COLO668 (cell line): Measurements from ENCODE around the gene ADIPOR2.

Experiments used
- DNase-seq: peaks from one replicate; lab custom pipeline; 2025; ENCODE audit not compliant: unreplicated experiment; lab: John Stamatoyannopoulos, UW

ADIPOR2 gene

DNA sequence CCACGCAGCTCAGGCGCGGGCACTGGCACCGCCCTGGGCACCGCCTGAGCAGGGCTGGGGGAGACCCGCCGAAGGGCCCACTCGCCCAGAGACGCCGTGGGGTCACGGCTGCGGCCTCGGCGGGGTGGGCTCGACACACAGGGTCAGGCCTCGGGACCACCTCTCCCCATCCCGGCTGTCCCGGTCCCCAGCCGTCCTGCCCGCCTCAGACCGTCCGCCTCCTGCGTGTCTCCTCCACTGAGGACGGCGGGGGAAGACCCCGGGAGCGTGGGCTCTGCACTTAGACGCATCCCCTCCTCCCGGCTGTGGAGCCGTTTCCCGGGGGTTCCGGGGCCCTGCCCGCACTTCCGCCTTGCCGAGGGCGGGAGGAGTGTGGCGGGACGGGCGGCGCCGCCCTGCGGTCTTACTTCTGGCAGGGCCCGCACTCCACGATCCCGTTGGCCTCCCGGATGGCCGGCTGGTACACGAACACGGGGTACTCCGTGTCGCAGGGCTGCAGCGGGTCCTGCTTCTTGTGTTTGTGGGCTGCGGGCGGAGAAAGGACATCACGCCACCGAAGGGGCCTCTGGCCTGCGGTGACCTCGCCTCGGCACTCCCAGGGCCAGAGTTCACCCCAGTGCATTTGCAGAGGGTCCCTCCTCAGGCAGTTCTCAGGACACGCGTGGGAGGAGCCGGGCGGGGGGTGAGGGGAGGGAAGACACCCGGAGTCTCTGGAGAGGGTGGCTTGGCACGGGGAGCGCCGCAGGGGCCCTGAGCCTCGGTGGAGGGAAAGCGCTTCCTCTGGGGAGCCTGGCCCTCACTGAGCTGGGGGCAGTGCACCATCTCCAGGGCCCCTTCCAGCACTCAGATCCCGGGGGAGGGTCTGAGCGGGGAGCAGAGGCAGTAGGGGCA lies 106.4 kb downstream of the ADIPOR2 start:
- DNase-seq = peak; percentile 63

- DNase-seq = no peak
These were observed 107.2 kb downstream of the ADIPOR2 start for GRCh38 chr12:1797991-1798640.

DNA sequence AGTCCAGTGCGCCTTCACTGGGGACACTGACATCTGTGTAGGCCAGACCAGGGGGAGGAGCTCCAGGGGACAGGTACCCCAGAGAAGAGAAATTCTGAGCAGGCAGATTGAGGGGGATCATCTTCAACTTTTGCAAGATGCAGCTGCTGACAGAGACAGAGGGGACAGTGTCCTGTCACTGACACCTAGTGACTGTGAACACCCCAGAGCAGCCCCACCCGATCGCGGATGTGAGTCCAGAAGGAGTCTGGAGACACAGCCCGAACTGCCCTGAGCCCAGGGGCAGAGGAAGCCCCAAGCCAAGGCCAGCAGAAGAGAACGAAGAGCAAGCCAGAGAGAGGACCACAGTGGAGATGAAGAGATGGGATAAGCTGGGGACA lies 107.8 kb downstream of the ADIPOR2 start:
- DNase-seq = no peak

GRCh38 chr12:1799051-1799881 lies 108.4 kb downstream of the ADIPOR2 start:
- no peak for DNase-seq

GRCh38 chr12:1799882-1800400 lies 109.1 kb downstream of the ADIPOR2 start:
- no peak for DNase-seq

DNA sequence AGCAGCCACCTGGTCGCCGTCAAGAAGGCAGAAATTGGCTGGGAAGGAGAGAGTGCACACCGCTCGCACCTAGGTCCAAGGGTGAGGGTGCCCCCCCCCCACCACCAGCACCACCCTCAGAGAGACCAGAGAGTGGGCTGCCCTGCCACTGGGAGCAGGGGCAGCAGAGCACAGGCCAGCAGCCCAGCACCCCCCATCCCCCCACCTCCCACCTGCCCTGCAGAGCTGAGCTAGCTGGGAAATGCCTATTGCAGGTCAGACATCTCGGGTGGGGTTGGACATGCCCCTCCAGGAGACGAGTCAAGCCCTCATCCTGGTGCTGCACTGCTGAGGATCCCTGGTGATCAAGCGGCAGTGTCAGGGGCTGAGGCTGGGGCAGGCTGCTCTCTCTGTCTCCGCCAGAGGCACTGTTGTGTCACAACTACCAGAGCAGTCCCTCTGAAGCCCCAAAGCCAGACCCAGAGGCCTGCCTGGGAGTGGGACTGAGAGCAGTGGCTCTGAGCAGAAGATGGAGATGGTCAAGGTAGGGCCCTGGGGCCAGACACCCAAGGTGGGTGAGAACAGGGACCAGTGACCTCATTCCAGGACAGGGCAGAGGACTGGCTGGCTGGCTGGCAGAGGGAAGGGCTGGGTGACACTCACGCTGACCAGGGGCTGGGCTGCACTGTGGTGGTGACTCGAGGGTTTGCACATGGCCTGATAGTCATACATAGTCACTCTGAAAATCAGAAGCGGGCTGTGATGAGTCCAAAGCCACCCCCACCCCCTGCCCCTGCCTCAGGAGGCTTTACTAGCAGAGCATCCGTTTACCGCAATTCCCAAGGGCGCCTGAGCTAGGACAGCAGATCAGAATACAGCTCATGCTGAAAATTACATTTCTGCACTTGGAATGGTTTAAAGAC lies 109.8 kb downstream of the ADIPOR2 start:
- peak; percentile 26 for DNase-seq

DNA sequence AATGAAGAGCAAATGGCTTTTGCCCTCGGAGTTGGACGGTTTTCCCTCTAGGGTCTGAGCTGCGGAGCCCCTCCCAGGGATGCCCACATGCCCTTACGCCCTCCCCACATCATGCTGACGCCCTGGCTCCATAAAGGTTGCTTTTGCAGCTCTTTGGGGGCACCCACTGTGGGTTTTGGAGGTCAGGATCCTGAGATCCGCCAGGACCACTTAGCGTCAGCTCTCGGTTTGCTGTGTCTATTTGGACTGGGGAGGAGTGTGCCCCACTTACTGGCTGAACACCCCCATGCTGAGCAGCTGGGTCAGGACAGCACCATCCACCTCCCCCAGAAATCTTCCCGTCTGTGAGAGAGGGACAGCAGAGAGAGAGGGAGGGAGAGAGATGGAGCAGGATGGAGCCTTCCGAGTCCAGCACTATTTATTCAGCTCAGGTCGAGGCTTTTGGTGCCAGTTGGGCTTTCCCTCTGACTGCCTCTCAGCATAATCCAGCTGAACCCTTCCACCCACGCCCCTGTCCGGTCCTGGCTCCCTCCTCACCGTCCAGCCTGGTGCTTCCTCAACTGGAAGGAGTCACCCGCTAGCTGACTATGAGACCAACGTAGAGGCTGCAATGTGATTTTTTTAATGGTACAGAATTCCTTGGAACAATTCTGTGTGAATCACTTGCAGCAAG lies 110.6 kb downstream of the ADIPOR2 start:
- no peak for DNase-seq

GRCh38 chr12:1803736-1804135 lies 112.9 kb downstream of the ADIPOR2 start:
- no peak for DNase-seq

DNA sequence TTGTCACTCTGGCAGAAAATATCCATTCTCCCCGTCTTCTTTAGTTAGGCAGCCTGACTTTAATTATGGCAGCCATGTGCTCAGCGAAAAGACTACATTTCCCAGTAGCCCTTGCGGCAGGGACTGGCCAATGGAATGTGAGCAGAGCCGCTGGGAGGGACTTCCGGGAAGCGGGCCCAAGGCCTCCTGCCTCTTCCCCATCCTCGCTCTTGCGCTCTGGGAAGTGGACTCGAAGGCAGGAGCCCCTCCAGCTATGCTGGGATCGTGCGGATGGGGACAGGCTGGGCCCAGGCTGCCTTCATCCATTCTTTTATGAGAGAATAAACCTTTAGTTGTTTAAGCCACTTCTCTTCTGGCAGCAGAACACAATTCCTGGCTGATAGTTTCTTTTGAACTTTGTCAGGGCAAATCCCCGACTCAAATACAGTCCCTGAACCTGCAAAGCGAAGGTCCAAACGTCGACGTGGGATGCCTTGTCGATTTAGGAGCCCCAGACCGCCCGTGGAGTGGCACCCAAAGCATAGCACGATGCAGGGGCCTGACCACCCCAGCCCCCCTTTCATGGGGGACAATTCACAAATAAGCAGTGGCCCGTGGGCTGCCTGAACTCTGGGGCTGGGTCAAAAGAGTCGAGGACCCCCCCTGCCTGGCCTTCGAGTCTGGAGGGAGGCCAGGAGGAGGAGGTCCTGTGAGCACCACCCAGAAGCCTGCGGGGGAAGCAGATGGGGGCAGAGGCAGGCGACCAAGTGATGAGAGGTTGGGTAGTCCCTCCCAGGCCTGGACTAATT lies 113.9 kb downstream of the ADIPOR2 start:
- peak; percentile 90 for DNase-seq

- DNase-seq = no peak
These were observed 114.7 kb downstream of the ADIPOR2 start for GRCh38 chr12:1805441-1806081.

DNA sequence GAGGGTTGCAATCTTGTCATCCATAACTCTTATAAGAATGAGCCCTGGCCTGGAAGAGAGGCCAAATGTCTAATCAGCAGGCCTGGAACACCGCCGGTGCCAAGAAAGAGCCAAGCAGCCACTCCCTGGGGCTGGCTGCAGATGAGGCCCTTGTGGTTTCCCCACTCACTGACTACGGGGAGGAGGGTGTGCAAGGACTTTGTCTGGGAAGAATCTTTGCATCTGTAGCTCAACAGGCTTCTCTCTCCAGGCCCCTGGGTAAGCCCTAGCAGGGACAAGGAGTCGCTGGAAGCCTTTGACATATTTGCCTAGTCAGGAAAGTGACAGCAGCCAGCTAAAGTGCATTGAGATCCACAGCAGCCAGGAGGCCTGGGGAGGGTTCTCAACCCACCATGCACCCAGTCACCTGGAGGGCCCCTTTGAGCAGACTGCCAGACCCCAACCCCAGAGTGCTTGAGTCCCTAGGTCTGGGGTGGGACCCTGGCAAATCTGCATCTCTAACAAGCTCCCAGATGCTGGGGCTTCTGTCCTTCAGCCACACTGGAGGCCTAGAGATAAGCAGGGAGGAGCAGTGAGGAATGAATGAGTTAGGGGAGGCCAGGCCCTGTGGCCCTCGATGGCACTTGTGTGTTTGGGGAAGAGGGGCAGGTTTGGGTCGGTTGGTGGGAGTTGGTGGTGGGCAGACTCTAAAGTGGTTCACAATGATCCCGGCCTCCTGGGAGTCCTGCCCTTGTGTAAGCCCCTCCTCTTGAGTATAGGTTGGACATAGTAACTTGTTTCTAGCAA lies 115.6 kb downstream of the ADIPOR2 start:
- no peak for DNase-seq

GRCh38 chr12:1807087-1807860 lies 116.4 kb downstream of the ADIPOR2 start:
- no peak for DNase-seq

GRCh38 chr12:1808036-1808797 lies 117.3 kb downstream of the ADIPOR2 start:
- no peak for DNase-seq

DNA sequence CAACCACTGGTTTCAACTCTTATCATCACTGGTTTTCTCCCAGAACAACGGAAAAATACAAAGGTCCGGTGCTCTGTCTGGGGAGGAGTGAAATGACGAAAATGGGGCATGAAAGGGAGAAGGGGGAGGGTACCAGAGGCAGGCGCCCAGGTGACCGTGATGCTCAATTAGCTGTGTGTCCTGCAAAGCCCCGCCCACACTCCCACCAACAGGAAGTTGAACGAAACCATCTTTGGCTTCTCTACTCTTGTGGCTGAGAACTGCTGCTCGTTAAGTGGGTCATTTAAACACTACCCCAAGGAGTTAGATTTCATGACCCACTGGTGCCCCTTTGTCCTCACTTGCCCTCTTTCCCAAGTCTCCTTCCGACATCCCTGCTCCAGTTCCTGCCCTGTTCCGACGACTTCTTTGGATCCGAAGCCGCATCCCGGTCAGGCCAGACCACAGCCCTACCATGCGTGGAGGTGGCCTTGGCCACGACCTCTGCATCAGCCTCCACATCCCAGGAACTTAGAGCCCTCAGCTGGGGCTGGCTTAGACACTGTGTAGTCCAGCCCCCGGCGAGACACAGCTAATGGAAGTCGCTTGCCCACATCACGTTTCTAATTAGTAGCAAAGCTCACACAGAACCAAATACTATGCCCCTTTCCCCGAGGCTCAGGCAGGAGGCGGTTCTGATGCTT lies 118.1 kb downstream of the ADIPOR2 start:
- no peak for DNase-seq

- no peak for DNase-seq
These were observed 118.8 kb downstream of the ADIPOR2 start for GRCh38 chr12:1809591-1810190.
